Activated naive CD4-positive, alpha-beta T cell treated with anti-CD3 and anti-CD28 coated beads, Interleukin-2, amount 50 U/mL, for 16 hours (primary cell): ENCODE data around the gene SLC4A3.

Experiments used
- DNase-seq: peaks from one replicate; pipeline ENCODE4 v3.0.0-alpha.2; 2020

SLC4A3 gene

DNA sequence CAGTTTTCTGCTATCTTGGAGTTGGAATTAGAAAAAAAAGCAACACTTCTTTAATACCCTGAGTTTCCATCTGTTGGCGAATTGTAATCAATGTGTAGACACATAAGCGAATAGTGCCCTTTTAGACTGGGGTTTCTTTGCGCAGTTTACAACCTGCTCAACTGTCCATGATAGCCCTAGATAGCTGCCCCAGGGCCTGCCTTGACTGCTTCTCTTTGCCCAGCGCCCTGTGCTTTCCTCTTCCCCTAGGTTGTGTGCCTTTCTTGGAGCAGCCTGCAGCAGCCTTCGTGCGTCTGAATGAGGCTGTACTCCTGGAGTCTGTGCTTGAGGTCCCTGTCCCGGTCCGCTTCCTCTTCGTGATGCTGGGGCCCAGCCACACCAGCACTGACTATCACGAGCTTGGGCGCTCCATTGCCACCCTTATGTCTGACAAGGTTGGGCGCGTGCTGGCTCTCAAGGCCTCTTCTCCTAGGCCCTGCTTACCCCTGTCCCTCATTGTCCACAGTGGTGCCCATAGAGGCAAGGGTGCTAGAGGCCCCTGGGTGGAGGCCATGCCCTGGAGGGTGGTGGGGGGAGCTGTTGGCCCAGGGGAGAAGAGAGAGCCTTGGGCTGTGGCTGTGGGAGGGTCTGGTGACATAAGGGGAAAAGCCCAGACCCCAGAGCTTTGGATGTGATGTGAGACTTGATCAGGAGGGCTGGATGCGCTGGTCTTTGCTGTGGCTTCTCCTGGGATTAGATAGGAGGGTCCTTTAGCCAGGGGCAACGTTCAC, 6.9 kb downstream of the SLC4A3 start:
- DNase-seq: no peak

DNA sequence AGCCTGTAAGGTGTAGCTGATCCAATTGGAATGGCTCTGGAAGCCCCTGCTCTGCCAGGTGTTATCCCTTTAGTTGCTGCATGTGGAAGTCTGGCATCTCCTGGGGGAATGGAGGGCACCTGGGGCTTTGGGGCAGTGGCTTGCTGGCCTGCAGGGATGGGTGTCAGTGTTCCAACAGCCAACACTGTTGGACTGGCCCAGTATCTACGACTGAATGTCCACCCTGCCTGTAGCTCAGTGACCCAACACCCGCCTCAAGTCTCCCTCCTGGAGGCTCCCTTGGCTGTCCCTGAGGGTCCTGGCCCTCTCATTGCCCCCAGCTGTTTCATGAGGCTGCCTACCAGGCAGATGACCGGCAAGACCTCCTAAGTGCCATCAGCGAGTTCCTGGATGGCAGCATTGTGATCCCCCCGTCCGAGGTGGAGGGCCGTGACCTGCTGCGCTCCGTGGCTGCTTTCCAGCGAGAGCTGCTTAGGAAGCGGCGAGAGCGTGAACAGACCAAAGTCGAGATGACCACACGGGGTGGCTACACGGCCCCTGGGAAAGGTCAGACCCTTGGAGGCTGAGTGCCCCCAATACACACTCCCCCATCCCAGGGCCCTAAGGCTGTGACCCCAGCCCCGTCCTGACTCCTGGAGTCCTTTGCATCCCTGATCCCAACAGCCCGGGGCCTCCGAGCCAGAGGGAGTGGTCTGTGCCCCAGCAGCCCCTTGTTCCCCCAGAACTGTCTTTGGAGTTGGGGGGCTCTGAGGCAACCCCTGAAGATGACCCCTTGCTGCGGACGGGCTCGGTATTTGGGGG, 7.7 kb downstream of the SLC4A3 start:
- DNase-seq: no peak

DNA sequence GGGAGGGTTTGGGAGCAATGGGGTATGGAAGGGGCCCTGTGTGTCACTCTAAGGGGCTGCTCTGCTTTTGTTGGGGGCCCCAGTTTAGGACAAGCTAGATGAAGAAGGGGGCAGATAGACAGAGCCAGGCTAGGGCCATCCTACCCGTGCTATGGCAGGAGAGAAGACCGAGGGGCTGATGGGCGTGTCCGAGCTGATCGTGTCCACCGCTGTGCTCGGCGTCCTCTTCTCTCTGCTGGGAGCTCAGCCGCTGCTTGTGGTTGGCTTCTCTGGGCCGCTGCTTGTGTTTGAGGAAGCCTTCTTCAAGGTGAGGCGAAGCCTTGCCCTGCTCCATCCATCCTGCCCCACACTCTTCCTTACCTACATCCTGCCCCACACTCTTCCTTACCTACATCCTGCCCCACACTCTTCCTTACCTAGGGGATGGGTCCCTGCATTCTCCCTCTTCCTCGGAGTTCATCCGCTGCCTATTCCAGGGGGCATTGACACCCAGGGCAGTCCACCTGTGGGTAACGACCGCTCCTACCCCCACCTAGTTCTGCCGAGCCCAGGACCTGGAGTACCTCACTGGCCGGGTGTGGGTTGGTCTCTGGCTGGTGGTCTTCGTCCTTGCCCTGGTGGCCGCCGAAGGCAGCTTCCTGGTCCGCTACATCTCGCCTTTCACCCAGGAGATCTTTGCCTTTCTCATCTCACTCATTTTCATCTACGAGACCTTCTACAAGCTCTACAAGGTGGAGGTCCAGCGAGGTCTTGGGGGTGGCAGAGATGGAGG, 8.9 kb downstream of the SLC4A3 start:
- no peak for DNase-seq

DNA sequence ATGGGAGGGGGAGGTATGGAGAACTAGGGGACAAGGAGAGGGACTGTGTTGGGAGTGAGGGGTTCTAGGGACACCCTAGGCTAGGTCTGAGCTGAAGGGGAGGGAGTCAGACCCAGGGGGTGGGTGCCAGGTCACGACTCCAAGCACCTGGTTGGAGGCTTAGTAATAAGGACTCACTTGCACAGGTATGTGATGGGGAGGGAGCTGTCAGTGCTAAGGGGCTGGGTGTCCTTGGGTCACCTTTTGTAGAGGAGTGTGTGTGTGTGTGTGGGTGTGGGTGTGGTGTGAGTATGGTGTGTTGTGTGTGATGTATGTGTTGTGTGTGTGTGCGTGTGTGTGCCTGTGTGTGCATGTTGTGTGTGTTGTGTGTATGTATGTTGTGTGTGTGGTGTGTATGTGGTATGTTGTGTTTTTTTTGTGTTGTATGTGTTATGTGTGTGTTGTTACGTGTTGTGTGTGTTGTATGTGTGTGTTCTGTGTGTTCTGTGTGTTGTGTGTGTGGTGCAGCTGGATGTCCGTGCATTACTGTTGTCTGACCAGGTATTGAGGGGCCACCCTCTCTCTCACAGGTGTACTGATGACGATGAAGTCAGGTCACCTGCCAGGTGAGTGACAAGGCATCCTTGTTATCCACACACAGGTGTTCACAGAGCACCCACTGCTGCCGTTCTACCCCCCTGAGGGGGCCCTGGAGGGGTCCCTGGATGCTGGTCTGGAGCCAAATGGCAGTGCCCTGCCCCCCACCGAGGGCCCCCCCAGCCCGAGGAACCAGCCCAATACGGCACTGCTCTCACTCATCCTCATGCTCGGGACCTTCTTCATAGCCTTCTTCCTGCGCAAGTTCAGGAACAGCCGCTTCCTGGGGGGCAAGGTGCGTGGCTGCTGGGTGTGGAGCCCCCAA, 9.8 kb downstream of the SLC4A3 start:
- DNase-seq: no peak

DNA sequence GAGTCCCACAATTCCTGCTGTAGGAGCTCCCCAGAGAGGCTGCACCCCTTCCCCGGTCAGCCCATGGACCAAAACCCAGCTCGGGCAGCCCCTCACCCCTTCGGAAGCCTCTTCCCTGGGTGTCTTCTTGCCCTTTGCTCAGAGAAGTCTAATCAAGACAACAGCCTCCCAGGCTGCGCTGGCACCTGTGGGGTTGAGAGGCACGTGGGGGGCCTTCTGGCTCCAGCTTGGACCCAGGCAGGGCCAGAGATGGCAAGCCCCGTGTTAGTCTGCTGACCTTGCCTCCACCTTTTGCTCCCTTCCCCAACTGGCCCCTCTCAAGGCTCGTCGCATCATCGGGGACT, 10.4 kb downstream of the SLC4A3 start:
- DNase-seq: no peak

DNA sequence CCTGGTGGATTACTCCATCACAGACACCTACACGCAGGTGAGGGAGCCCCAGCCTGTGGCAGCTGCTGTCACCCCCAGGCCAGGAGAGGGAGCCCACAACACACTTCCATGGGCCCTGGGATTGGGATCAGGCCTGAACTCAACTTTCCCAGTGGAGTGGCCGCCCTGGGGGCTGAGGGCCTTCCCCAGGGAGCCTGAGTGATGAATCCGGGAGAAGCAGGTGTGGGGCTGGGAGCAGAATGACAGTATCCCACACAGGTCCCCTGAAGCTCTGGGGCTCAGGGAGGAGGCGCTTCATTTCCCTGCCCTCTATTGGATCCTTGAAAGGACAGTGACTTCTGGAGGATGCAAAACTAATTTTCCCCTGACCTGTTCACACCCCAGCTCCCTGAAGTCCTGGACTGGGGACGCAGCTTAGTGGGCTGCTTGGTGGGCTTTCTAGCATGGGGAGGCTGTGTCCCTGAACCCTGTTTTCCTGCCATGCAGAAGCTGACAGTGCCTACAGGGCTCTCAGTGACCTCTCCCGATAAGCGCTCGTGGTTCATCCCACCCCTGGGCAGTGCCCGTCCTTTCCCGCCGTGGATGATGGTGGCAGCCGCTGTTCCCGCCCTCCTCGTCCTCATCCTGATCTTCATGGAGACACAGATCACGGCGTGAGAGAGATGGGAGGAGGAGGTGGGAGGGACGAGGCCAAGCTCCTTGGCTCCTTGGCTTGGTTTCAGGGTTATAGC, 11.0 kb downstream of the SLC4A3 start:
- no peak for DNase-seq

DNA sequence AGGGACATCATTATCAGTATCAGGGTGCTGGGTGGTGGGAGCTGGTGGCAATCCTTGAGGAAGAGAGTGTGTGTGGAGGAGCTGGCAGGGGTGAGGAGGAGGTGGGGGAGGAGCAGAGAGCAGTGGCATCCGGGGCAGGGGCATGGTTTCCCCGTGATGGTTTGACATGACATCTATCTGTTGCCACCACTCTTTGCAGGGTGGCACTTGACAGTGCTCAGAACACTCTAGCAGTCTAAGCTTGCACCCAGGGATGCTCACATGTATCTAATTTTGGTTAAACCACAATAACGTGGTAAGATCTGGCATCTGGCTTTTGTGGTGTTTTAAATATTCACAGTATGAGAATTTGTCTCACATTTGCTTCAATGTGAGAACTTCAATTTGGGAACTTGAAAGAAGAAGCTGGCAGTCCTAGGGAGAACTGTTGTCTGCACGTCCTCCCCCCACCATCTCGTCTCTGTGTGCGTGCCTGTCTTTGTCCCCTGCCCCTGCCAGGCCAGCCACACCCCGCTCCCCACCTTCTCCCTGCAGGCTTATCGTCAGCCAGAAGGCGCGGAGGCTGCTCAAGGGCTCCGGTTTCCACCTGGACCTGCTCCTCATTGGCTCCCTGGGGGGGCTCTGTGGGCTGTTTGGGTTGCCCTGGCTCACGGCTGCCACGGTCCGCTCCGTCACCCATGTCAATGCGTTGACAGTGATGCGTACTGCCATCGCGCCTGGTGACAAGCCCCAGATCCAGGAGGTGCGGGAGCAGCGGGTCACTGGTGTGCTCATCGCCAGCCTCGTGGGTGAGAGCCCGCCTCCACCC, 11.7 kb downstream of the SLC4A3 start:
- no peak for DNase-seq

DNA sequence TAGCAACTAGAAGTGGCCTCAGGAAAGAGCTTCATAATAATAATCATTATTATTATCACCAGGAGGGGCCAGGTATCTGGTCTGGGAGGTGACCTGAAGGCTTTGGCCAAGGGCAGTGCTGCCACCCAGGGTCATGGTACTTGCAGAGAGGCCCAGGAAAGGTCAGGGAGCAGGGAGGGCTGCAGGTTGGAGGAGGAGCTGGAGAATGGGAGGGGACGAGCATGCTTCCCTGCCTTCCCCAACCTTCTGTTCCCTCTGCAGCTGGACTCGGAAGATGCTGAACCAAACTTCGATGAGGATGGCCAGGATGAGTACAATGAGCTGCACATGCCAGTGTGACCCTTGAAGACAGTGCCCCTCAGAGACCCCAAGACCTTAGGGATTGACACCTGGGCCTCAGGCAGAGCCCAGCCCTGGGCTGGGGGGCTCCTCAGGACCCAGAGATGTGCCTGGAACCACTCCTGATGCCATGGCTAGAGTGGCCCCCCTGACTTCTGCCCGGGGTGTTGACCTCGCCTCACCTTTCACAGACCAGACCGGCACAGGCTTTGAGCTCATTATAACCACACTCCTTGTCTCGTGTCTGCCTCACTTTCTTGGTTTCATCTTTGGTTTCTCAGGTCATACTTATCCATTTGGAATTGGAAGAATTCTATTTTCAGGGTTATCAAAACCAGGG, 14.1 kb downstream of the SLC4A3 start:
- no peak for DNase-seq

DNA sequence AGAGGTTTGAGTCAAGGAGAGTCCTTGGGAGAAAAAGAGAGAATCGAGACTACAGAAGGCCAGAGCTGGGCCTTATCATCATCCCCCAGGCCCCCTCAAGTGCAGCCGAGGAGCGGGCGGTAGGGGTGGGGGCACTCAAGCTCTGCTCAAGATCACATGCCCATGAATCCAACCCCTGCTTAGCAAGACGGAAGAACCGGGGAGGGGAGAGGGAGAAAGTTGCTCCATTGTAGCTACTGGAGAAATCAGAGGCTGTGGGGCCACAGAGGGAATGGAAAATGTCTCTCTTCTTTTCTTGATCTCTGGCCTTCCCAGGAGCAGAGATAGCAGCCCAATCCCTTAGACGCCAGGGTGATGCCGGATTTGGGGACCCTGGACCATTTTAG, 14.6 kb downstream of the SLC4A3 start:
- no peak for DNase-seq

DNA sequence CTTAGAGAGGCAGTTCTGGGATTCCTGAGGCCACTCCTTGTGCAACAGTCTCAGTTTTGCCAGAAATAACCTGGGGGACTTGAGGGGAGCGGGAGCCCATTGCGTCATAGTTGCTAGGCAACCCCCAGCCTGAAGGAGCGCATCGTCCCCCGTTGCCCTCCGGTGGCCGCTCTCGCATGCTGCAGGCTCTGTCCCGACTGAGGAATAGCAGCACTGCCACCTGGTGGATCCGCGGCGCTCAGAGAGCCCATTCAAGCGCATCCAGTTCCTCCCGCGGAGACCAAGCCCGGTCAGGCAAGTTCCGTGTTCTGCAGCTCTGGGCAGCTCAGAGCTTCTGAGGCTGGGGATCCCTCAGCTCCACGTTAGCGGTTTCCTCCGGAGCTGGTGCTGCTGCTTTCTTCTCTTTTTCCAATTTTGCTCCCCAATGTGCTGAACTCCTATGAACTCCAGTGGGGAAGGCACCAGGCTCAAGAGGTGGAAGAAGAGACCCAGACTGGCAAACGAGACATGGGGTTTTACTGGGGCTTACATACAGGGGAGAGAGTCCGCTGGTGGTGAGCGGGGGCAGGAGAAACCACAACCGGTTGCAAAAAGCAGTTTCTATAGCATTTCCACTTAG, 15.1 kb downstream of the SLC4A3 start:
- DNase-seq: peak; percentile 90

DNA sequence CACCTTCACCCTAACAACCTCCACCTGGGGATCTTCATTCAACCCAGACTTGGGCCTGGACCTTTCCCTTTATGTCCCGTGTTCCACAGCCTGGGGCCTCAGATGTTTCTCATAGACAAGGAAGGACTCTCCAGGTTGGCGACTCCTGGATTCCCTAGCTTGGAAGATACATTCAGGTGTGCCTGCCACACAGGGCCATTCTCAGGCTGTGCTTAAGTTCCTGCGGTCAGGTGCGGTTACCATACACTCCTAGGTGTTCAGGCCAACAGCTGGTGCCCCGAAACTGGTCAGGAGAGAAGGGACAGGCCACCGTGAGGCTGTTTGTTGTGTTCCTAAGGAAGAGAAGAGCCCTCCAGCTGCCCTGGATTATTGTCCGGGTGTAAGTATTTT, 15.6 kb downstream of the SLC4A3 start:
- no peak for DNase-seq

DNA sequence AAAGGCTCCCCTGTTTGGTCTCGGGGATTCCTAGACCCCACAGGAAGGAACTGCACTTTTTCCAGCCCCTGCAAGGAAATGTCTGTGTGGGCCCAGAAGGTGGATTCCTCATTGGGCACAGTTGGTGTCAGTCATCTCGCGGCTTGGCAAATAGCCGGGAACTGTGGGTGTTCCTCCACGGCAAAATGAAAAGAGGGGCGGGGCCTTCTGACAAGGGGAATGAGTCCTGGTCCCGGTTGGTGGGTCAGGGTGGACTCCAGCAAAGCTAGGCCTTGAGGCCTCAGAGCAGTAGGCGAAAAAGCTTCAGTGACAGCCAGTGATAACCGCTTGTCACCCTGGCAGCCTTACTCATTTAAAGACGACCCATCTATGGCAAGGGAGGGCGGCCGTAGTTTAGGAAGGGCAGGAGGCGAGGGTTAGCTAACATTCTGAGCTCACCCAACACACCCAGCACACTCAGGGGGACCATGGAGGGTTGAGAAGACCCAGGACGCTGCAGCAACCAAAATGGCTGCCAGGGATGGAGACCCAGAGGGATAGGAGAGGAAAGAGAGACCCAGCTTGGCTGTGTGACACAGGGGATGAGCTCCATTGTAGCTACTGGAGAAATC, 16.5 kb downstream of the SLC4A3 start:
- no peak for DNase-seq

DNA sequence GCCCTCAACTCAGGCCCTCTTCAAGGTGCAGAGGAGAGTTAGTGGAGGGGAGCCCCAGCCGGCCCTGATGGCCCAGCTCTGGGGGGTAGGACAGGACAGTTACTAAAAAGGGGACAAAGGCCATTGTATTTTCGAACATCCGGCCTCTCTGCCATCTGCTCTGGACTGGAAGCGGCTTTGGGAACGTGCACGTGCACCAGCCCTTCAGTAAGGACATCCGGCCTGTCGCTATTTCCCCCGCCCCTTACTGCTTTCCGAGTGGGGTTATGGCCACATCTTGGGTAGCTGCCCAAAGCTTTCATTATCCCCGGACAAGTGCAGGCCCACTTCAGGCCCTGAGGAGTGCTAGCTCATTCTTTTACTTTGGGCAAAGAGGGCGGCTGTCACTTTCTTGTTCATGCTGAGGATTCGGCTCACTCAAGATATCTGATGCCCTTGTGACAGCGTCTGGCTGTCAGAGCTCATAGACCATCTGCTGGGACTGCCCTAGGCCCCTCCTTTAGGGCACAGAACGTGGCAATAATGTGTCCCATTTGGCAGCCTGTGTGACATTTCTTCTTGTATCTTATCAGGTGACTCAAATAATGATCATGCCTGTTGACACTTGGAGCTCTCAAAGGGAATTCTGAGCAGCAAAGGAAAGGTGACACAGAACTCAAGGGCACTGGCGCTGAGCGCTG, 17.5 kb downstream of the SLC4A3 start:
- no peak for DNase-seq

DNA sequence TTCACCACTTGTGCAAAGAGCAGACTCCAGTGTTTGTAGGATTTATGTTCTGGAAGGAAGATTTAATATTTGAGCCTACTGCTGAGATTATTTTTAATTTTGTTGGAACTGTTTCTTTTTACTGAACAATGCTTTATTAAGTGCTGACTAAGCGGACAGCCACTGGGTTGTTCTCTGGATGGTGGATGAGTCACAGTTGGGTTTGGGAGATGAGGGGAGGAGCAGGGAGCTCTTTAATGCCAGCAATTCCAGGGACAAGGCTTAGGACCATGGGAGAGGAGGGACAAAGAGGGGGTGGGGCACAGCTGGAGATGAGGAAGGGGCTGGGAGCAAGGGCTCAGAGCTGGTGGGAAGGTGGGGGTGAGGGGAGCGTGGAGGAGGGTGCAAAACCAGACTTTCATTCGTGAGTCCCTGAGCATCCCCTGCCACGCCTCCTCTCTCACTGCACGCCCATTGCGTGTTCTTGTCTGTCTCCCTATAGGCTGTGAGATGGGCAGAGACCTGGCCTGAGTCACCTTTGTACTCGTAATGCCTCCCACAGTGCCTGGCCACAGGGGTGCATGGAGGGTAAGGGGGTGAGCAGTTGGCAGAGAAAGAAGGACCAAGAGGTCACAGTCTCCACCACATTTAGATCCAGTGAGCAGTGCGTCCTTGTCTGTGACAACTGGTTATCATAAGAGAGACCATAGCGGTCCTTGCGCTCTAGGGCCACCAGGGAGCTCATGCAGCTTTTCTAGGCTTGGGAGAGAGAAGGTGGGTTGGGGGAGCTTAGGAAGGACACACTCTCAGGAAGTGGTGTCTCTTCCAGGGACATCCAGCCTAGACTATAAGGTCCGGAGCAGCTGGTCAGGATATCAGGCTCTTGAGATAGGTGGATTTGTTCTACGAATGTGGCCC, 18.4 kb downstream of the SLC4A3 start:
- no peak for DNase-seq

DNA sequence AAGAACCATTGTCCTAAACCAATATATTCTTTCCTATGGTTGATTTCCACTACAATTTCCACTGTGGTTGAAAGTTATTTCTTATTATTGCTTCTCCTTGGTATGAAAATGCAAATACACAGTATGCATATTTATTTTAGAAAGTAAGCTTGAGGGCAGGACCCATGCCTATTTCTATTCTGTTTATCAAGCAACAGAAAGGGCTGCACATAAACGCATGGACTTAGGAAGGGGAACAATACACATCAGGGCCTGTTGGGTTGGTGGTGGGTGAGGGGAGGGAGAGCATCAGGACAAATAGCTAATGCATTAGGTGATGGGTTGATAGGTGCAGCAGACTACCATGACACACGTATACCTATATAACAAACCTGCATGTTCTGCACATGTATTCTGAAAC, 20.7 kb downstream of the SLC4A3 start:
- DNase-seq: no peak

DNA sequence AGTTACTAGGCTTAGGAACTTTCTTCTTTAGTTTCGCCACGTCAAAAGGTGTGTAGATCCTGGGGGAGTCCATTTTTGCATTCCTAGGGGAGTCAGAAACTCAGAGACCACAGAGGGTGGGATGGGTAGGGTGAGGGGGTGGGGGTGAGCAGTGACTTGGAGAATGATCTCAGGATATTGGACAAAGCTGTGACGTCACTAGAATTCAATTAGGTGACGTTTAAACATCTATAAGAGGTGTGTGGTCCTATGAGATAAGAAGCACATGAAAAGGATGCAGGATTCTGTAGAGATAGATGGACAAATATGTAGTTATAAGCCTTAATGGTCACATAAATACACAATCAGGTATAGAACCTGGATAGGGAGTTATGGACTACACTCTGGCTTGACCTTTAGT, 21.5 kb downstream of the SLC4A3 start:
- no peak for DNase-seq

DNA sequence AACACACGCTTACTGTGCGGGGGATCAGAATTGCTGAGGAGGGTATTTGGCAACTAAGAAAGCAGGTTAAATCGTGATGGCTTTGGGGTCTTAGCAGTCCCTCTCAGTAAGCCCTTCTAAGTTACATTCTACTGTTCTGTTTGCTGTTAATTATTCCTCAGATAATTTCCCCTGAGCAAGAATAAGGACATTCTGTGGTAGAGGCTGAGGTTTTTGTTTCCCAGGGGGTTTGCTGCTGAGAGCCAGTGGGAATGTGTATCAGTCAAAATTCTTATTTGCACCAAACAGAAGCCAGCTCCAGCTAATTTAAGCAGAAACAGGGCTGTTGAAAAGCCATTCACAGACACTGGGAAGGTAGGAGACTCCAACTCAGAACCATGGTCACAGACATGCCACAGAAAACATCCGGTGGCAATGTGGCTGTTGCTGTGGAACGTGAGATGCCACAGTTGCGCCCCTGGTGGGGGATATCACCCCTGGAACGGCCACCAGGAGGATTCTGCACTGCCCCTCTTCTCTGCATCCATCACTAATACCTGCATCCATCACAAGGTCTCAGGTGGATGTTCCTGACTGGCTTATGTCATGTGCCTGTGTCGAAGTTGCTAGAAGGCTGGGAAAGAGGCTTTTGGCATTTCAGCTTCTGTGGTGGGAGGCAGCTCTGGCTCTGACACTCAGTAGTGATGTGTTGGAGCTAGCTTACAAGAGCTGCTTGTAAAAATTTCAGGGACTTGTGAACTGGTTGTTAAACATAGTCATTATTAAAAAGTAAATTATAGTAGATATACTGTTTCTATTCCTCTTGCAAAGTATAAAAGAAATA, 23.2 kb downstream of the SLC4A3 start:
- no peak for DNase-seq
